Measurements from ENCODE around the gene CHMP4B. TPM values are rescaled to one million over a fixed set of nuclear protein-coding genes. Genes with fewer than 3 reads are reported as not detected.

Gene CHMP4B
- total RNA-seq = 100 to 1,000 TPM; 102 to 104 TPM

GRCh38 chr20:33810885-33811775 is at the start of gene CHMP4B:
Gene CHMP4B (plus strand): TSS chr20:33811348. CDS start chr20:33811469, 121 bp downstream.
- DNase-seq (peak; percentile 98), ATAC-seq (replicated peaks in 1 of 2) (peak; percentile 97 to 98)
- H3K27ac Mint-ChIP-seq = peak within 1 kb of the TSS; percentile 96
- H3K27me3 Mint-ChIP-seq (ENCODE audit: low read depth) = no peaks in the 10 kb centered on the region
- H3K9me3 Mint-ChIP-seq = no peaks in the 10 kb centered on the region
- H3K4me3 Mint-ChIP-seq = peak within 1 kb of the TSS; percentile 97 to 99
- H3K4me1 Mint-ChIP-seq (ENCODE audit: low read depth) = peaks cover 41% of the 10 kb centered on the region
- peaks cover 21 to 23% of the 10 kb centered on the region in 2 donors for H3K36me3 Mint-ChIP-seq (ENCODE audit: insufficient read depth in 2 of 2)

GRCh38 chr20:33761698-33762250 is 49.4 kb upstream of the CHMP4B start:
- ATAC-seq (replicated peaks in 1 of 2) = no peak
- no peak for DNase-seq
- Mint-ChIP-seq H3K36me3 (ENCODE audit: insufficient read depth in 2 of 2) (peaks cover 4 to 9% of the 10 kb centered on the region in 2 donors), H3K27ac (no peak overlapping the region), H3K27me3 (ENCODE audit: low read depth) (no peaks in the 10 kb centered on the region), H3K9me3 (peaks cover 0 to 4% of the 10 kb centered on the region in 2 donors), H3K4me3 (no peak overlapping the region), H3K4me1 (ENCODE audit: low read depth) (no peaks in the 10 kb centered on the region)

- Mint-ChIP-seq H3K27ac (no peak overlapping the region), H3K4me3 (no peak overlapping the region), H3K27me3 (ENCODE audit: low read depth) (no peaks in the 10 kb centered on the region), H3K36me3 (ENCODE audit: insufficient read depth in 2 of 2) (peaks cover 0 to 1% of the 10 kb centered on the region in 2 donors), H3K4me1 (ENCODE audit: low read depth) (no peaks in the 10 kb centered on the region), H3K9me3 (no peaks in the 10 kb centered on the region)
- DNase-seq (no peak), ATAC-seq (replicated peaks in 1 of 2) (no peak)
Measured at GRCh38 chr20:33765099-33765498, 46.0 kb upstream of the CHMP4B start.

GRCh38 chr20:33765592-33765991 is 45.6 kb upstream of the CHMP4B start:
- Mint-ChIP-seq H3K27ac (no peak overlapping the region), H3K9me3 (no peaks in the 10 kb centered on the region), H3K27me3 (ENCODE audit: low read depth) (no peaks in the 10 kb centered on the region), H3K4me3 (no peak overlapping the region), H3K36me3 (ENCODE audit: insufficient read depth in 2 of 2) (peaks cover 0 to 3% of the 10 kb centered on the region in 2 donors), H3K4me1 (ENCODE audit: low read depth) (no peaks in the 10 kb centered on the region)
- no peak for DNase-seq
- ATAC-seq (replicated peaks in 1 of 2) = no peak

GRCh38 chr20:33766686-33767085 is 44.5 kb upstream of the CHMP4B start:
- Mint-ChIP-seq H3K4me1 (ENCODE audit: low read depth) (peaks cover 2% of the 10 kb centered on the region), H3K27ac (no peak overlapping the region), H3K36me3 (ENCODE audit: insufficient read depth in 2 of 2) (peaks cover 0 to 3% of the 10 kb centered on the region in 2 donors), H3K9me3 (no peaks in the 10 kb centered on the region), H3K4me3 (no peak overlapping the region), H3K27me3 (ENCODE audit: low read depth) (no peaks in the 10 kb centered on the region)
- DNase-seq = no peak
- ATAC-seq (replicated peaks in 1 of 2) = no peak

- Mint-ChIP-seq H3K27ac (no peak overlapping the region), H3K4me3 (no peak overlapping the region), H3K27me3 (ENCODE audit: low read depth) (no peaks in the 10 kb centered on the region), H3K4me1 (ENCODE audit: low read depth) (peaks cover 12% of the 10 kb centered on the region), H3K36me3 (ENCODE audit: insufficient read depth in 2 of 2) (peaks cover 0 to 5% of the 10 kb centered on the region in 2 donors), H3K9me3 (no peaks in the 10 kb centered on the region)
- ATAC-seq (replicated peaks in 1 of 2) = no peak
- DNase-seq = no peak
Measured at GRCh38 chr20:33767777-33768138, 43.4 kb upstream of the CHMP4B start.

GRCh38 chr20:33769043-33769442 is 42.1 kb upstream of the CHMP4B start:
- no peak for ATAC-seq (replicated peaks in 1 of 2)

GRCh38 chr20:33770005-33770404 is 41.1 kb upstream of the CHMP4B start:
- no peaks in the 10 kb centered on the region for H3K27me3 Mint-ChIP-seq (ENCODE audit: low read depth)
- DNase-seq = no peak
- peaks cover 30% of the 10 kb centered on the region for H3K4me1 Mint-ChIP-seq (ENCODE audit: low read depth)
- H3K9me3 Mint-ChIP-seq = no peaks in the 10 kb centered on the region
- no peak overlapping the region for H3K4me3 Mint-ChIP-seq
- no peak overlapping the region for H3K27ac Mint-ChIP-seq
- H3K36me3 Mint-ChIP-seq (ENCODE audit: insufficient read depth in 2 of 2) = peaks cover 0 to 7% of the 10 kb centered on the region in 2 donors
- no peak for ATAC-seq (replicated peaks in 1 of 2)

More at GRCh38 chr20:33769043-33769442, 42.1 kb upstream of the CHMP4B start:
- no peak for DNase-seq
- H3K36me3 Mint-ChIP-seq (ENCODE audit: insufficient read depth in 2 of 2) = peaks cover 0 to 7% of the 10 kb centered on the region in 2 donors
- no peaks in the 10 kb centered on the region for H3K9me3 Mint-ChIP-seq
- no peak overlapping the region for H3K4me3 Mint-ChIP-seq
- no peak overlapping the region for H3K27ac Mint-ChIP-seq
- H3K4me1 Mint-ChIP-seq (ENCODE audit: low read depth) = peaks cover 25% of the 10 kb centered on the region
- no peaks in the 10 kb centered on the region for H3K27me3 Mint-ChIP-seq (ENCODE audit: low read depth)

GRCh38 chr20:33771938-33772337 is 39.2 kb upstream of the CHMP4B start:
- Mint-ChIP-seq H3K27me3 (ENCODE audit: low read depth) (no peaks in the 10 kb centered on the region), H3K27ac (no peak overlapping the region), H3K36me3 (ENCODE audit: insufficient read depth in 2 of 2) (peaks cover 0 to 7% of the 10 kb centered on the region in 2 donors), H3K9me3 (no peaks in the 10 kb centered on the region), H3K4me1 (ENCODE audit: low read depth) (peaks cover 30% of the 10 kb centered on the region), H3K4me3 (no peak overlapping the region)
- ATAC-seq (replicated peaks in 1 of 2) (no peak), DNase-seq (no peak)

- Mint-ChIP-seq H3K27ac (no peak overlapping the region), H3K4me3 (peak overlapping the region in 1 of 2 donors; percentile 43), H3K4me1 (ENCODE audit: low read depth) (peaks cover 30% of the 10 kb centered on the region), H3K27me3 (ENCODE audit: low read depth) (no peaks in the 10 kb centered on the region), H3K9me3 (no peaks in the 10 kb centered on the region), H3K36me3 (ENCODE audit: insufficient read depth in 2 of 2) (peaks cover 0 to 7% of the 10 kb centered on the region in 2 donors)
- DNase-seq (no peak), ATAC-seq (replicated peaks in 1 of 2) (no peak)
Measured at GRCh38 chr20:33772439-33772838, 38.7 kb upstream of the CHMP4B start.

- H3K27ac Mint-ChIP-seq = peak overlapping the region; percentile 38
- no peaks in the 10 kb centered on the region for H3K9me3 Mint-ChIP-seq
- no peaks in the 10 kb centered on the region for H3K27me3 Mint-ChIP-seq (ENCODE audit: low read depth)
- DNase-seq (peak; percentile 58 to 72), ATAC-seq (replicated peaks in 1 of 2) (peak; percentile 91 to 92)
- H3K36me3 Mint-ChIP-seq (ENCODE audit: insufficient read depth in 2 of 2) = peaks cover 0 to 11% of the 10 kb centered on the region in 2 donors
- H3K4me1 Mint-ChIP-seq (ENCODE audit: low read depth) = peaks cover 39% of the 10 kb centered on the region
- peak overlapping the region in 1 of 2 donors; percentile 27 for H3K4me3 Mint-ChIP-seq
Measured at GRCh38 chr20:33773412-33774089, 37.6 kb upstream of the CHMP4B start.

GRCh38 chr20:33777816-33778215 is 33.3 kb upstream of the CHMP4B start:
- peak overlapping the region; percentile 80 for H3K27ac Mint-ChIP-seq

GRCh38 chr20:33781133-33781532 is 30.0 kb upstream of the CHMP4B start:
- no peaks in the 10 kb centered on the region for H3K9me3 Mint-ChIP-seq
- H3K36me3 Mint-ChIP-seq (ENCODE audit: insufficient read depth in 2 of 2) = peaks cover 0 to 12% of the 10 kb centered on the region in 2 donors
- ATAC-seq (replicated peaks in 1 of 2) (no peak), DNase-seq (no peak)
- peaks cover 23% of the 10 kb centered on the region for H3K4me1 Mint-ChIP-seq (ENCODE audit: low read depth)
- H3K27me3 Mint-ChIP-seq (ENCODE audit: low read depth) = no peaks in the 10 kb centered on the region
- no peak overlapping the region for H3K4me3 Mint-ChIP-seq
- H3K27ac Mint-ChIP-seq = no peak overlapping the region

More at GRCh38 chr20:33777816-33778215, 33.3 kb upstream of the CHMP4B start:
- ATAC-seq (replicated peaks in 1 of 2) (no peak), DNase-seq (no peak)
- Mint-ChIP-seq H3K9me3 (no peaks in the 10 kb centered on the region), H3K36me3 (ENCODE audit: insufficient read depth in 2 of 2) (peaks cover 0 to 14% of the 10 kb centered on the region in 2 donors), H3K4me3 (no peak overlapping the region), H3K4me1 (ENCODE audit: low read depth) (peaks cover 40% of the 10 kb centered on the region), H3K27me3 (ENCODE audit: low read depth) (no peaks in the 10 kb centered on the region)
